GM13977 (cell line): ENCODE data around the gene NANOS2.
"Not testable (repeated sequence)": the region's sequence is repeated elsewhere in the genome, so short reads cannot be mapped to it uniquely, and the experiment has no call there.

Source experiments
- DNase-seq: peaks from one replicate; pipeline ENCODE4 v3.0.0; 2012; ENCODE audit warnings: low spot score
- CTCF ChIP-seq: IDR thresholded peaks from 2 replicates; pipeline ENCODE4 v1.5.1; 2012; ENCODE audit warnings: mild to moderate bottlenecking, control low read depth; ENCODE audit not compliant: insufficient read depth; ENCODE audit errors: extremely low read depth, missing control alignments
- in situ Hi-C: fragments of 300-500 bp; cut with MboI; formaldehyde crosslinking; loops from one replicate; pipeline ENCODE4 v1.12.0; 2022; ENCODE audit warnings: low sequenced_read_pairs, low pct_unique_long_range_greater_than_20kb, mixed read lengths, inconsistent platforms; ENCODE audit not compliant: unreplicated experiment

Gene NANOS2

GRCh38 chr19:45899253-45899652, 15.3 kb downstream of the NANOS2 start:
- DNase-seq, result no peak
- in situ Hi-C loops, result no loop called here
- no peak for TF ChIP-seq CTCF

GRCh38 chr19:45897261-45897812, 17.2 kb downstream of the NANOS2 start:
- DNase-seq, result no peak
- in situ Hi-C loops, result no loop called here
- TF ChIP-seq CTCF, result no peak

GRCh38 chr19:45895983-45896599, 18.5 kb downstream of the NANOS2 start:
- DNase-seq, in situ Hi-C loops: not testable (repeated sequence)

GRCh38 chr19:45895519-45895972, 19.0 kb downstream of the NANOS2 start:
- no peak for TF ChIP-seq CTCF
- no peak for DNase-seq
- in situ Hi-C loops, result no loop called here

GRCh38 chr19:45890877-45891276, 23.7 kb downstream of the NANOS2 start:
- TF ChIP-seq CTCF, result no peak
- in situ Hi-C loops, result no loop called here
- no peak for DNase-seq

GRCh38 chr19:45889210-45889885, 25.2 kb downstream of the NANOS2 start:
- no peak for DNase-seq
- in situ Hi-C loops, result no loop called here
- no peak for TF ChIP-seq CTCF

- DNase-seq, result no peak
- no peak for TF ChIP-seq CTCF
- in situ Hi-C loops, result no loop called here
These were observed 27.3 kb downstream of the NANOS2 start for GRCh38 chr19:45887200-45887710.
